ENCODE measurements around the gene STK38L. TPM values are rescaled to one million over a fixed set of nuclear protein-coding genes. Genes with fewer than 3 reads are reported as not detected.

STK38L gene
- total RNA-seq (2022; extraction: Qiagen RNA extraction): 11.2 to 13.6 TPM (median 12.6 TPM) in 5 replicates

GRCh38 chr12:27243804-27244688, at the start of gene STK38L:
TSS of gene STK38L (plus strand) at chr12:27244286. CDS start at chr12:27297721, 53,435 bp downstream.

DNA sequence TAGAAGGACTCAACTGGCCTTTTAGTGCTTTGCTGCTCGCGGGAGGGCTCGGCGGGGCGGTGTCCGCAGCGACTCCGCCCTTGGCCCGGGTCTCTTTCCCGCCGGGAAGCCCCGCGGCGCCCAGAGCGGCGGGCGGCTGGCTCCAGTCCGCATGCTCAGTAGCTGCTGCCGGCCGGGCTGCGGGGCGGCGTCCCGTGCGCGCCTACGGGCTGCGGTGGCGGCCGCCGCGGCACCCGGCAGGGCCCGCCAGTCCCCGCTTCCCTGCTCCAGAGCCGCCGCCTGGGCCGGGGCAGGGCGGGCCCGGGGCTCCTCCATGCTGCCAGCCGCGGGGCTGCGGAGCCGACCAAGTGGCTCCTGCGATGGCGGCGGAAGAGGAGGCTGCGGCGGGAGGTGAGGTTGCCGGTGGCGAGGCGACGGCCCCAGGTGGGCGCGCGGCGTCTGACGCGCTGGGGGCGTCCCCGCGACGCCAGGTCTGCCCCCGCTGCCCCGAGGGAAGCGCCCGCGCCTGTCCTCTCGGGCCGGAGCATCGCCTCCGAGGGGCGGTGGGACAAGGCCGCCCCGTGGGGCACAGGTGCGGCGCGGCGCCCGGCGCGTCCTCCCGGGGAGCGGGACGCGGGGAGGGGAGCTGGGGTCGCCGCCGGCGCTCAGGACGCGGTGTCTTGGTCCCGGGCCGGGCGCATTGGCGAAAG, 88.8 kb downstream of the STK38L start, which contains the start of gene BMAL2:
Gene BMAL2 (plus strand): TSS at position 123 of the 689 bp plus-strand sequence. CDS start 237 bp downstream, at position 360.

Other genes with a start within 250 kb of the STK38L start
- 75.3 to 82.3 TPM (median 77.0 TPM) in 5 replicates for gene TM7SF3, start 229.9 kb upstream of the STK38L start, total RNA-seq (2022; extraction: Qiagen RNA extraction)
- gene MED21, start 221.7 kb upstream of the STK38L start, total RNA-seq (2022; extraction: Qiagen RNA extraction): 20.9 to 30.9 TPM (median 28.6 TPM) in 5 replicates
- not detected in 5 replicates for gene C12orf71, start 161.7 kb upstream of the STK38L start, total RNA-seq (2022; extraction: Qiagen RNA extraction)
- gene BMAL2, start 88.5 kb downstream of the STK38L start, total RNA-seq (2022; extraction: Qiagen RNA extraction): 12.0 to 22.1 TPM (median 15.2 TPM) in 5 replicates
- gene SMCO2, start 202.4 kb downstream of the STK38L start, total RNA-seq (2022; extraction: Qiagen RNA extraction): 0.25 TPM in 1 of 5 replicates, not detected in the others

All from A549 treated with Hydrocortisone at 1 μM for 4 hours (cell line).